GM12892 (cell line): ENCODE data around the gene ME3.

Experiments
- POLR2A ChIP-seq: IDR thresholded peaks from 2 replicates; pipeline ENCODE4 v1.6.1; 2011; ENCODE audit warnings: low read depth, low read length, control low read depth
- TAF1 ChIP-seq: IDR thresholded peaks from 2 replicates; pipeline ENCODE4 v1.6.1; 2011; ENCODE audit warnings: low read depth, mild to moderate bottlenecking, control low read depth, low read length, borderline replicate concordance

- TF ChIP-seq TAF1 (no peak), POLR2A (no peak)
Measured at GRCh38 chr11:86396396-86396795, 276.0 kb downstream of the ME3 start.
